GM18519 (cell line): ENCODE measurements around the gene SGPL1.
"Not testable (repeated sequence)": the region's sequence is repeated elsewhere in the genome, so short reads cannot be mapped to it uniquely, and the experiment has no call there.

Source experiments
- ATAC-seq: cut with Tn5 transposase; IDR thresholded peaks from one replicate; pipeline ENCODE4 v1.9.1; 2021; ENCODE audit warnings: mild to moderate bottlenecking, moderate library complexity; ENCODE audit not compliant: unreplicated experiment, low FRiP score

SGPL1 gene

DNA sequence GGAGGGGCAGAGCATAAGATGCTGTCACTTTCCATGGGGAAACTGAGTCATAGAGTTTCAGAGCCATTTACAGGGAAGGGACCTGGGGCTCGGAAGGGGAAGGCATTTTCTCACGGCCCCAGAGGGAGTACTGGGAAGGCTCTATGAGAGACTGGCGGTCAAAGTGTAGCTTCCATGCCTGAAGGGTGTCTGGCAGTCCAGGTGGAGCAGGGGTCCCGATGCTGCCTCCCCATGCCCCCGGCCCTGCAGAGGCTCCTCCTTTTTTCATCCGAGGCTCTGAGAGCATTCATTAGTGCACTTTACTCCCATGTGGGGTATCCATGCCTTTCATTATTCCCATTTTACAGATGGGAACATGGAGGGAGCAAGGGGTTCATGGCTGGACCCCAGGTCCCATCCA is 100.5 kb downstream of the SGPL1 start:
- no peak for ATAC-seq

DNA sequence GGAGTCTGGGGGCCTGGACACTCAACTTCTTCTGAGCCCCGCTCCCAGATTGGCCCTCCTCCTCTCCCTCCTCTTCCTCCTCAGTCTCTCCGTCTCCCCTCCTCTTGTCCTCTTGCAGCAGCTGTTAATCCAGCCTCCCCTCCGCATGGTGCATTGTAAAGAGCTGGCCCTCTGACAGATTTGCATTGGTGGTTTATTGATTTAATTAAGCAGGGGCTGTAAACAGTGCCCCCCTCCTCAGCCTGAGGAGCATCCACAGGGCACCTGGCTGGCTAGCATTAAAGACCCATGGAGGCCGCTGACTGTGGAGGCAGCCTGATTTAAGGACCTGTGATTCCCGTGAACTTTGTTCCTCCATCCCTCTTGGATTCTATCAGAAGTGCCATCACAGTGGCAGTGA is 101.5 kb downstream of the SGPL1 start:
- no peak for ATAC-seq

DNA sequence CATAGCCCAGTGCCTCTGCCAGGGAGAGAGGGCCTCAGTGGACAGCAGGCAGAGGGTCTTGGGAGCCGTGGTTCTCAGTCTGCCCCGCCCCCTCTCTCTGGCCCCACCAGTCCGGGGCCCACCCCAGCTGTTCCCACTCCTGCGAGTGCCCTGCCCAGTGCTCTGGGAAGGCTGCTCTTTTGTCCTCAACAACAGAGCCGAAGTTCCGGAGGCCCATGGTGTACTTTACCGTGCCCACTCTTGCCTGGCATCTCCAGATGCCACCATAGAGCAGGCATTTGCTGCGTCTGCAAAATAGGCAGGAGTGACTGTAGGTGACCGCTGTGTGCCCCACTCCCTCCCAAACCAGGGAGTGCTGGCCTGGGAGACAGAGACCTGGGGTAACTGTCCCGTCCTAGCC is 101.9 kb downstream of the SGPL1 start:
- no peak for ATAC-seq

DNA sequence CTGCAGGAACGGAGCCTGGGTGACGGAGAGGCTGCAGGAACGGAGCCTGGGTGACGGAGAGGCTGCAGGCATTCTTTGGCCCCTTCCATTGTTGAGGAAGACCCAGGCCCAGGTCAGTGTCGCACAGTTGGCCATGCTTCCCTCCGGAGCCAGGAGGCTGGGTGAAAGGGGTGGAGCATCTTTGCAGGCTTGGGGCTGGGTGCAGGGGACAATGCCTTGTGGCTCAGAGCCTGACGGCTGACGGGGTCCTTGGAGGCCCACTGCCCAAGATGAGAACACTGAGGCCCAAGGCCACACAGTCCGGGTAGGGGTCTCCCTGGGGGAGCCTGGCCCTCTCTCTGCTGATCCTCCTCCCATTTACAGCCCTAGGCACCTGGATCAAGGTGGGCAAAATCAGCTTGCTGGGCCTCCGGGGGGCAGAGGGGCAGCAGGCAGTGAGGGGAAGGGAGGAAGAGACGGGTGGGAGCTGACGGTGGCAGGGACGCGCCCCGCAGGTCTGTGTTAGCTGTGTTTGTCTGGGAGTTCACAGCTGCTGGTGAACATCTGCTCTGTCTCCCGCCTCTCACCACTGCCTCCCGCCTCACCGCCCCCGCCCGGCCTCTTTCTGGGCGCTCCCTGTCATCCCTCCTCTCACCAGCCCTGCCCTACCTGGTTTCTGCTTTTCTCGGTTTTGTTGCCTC is 103.2 kb downstream of the SGPL1 start:
- no peak for ATAC-seq

DNA sequence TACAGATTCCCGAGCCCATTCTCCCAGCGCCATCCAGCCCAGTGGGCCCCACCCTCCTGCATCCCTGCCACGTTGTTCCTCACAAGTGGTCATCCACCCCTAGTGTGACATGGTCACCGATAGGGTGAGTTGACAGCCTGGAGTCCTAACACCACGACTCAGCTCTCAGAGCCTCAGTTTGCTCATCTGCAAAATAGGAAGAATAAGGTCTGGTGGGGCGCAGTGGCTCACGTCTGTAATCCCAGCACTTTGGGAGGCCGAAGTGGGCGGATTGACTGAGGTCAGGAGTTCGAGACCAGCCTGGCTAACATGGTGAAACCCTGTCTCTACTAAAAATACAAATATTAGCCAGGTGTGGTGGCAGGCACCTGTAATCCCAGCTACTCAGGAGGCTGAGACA is 104.2 kb downstream of the SGPL1 start:
- ATAC-seq, result not testable (repeated sequence)

DNA sequence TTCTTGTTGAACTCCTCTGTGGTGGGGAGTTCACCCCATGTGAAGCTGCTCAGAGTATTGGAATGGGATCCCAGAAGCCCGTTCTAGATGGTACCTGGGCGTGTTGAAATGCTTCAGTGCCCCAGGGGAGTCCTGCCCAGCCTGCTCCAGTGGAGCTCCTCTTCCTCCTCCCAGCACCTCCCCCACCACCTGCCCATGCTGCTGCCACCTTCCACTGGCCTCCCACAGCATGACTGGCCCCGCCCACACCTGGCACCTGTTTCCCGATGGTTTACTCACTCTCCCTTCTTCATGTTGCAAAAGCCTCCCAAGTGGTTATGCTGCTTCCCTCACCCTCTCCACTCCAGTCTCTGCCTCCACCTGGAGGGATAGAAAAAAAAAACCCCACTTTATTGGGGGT is 104.8 kb downstream of the SGPL1 start:
- no peak for ATAC-seq

DNA sequence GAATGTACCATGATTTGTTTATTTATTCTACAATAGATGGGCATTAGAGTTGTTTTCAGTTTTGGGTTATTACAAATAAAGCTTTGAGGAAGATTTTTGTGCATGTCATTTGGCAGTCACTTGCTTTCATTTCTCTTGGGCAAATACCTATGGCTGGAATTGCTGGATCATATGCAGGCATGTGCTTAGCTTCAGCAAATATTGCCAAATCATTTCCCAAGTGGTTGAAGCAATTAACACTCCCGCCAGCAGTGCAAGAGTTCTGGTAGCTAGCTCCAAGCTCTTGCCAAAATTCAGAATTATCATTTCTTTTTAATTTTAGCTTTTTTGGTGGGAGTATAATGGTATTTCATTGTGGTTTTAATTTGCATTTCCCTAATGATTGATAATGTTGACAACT is 105.5 kb downstream of the SGPL1 start:
- no peak for ATAC-seq

DNA sequence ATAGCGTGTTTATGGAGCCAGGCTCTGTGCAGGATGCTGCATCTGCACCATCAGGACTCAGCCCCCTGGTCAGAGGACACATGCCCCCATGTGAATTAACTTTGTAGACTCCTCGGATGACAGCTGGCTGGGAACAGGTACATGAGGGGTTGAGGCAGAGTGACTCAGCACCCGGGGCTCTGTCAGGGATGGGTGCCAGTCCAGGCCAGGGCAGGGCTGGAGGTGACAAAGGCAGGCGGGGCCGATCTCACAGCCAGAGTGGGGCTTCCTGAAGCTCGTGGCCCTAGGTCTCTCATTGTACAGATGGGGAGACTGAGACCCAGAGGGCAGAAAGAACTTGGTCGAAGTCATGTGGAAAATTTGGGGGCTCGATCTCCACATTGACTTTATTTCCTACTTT is 107.9 kb downstream of the SGPL1 start:
- ATAC-seq, result no peak

DNA sequence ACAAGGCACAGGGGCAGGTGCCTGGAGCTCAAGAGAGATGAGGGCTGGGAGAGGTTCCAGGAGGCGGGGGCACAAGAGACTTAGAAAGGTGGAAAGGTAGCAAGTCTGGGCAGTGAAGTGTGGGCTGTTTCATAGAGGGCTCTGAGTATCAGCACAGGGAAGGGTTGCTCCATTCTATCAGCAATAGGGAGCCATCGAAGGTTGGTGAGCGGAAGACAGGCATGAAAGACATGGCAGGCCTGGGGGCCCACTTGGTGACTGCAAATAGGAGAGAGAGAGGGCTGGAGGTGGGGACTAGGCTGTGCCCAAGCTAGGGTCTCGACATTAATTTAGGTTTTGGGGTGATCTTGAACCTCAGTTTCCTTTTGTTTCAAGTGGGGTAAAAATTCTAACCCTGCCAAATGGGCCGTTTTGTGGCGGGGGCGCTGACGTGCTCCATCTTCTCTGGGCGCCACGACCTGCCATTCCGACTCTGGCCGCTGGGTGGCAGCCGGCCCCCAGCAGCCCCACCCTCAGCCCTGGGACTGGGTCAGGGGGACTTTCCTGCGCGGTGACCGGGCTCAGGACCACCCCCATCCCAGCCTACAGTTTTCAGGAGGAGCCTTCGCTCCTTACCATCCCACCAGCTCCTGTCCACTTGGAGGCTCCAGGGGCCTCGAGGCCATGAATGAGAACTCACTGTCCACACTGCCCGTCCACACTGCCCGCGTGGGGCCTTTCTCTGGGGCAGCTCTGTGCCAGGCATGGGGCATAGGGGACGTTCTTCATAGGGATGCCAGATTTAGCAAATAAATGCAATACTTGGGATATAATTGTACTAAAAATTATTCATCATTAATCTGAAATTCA is 109.9 kb downstream of the SGPL1 start:
- ATAC-seq, result no peak

DNA sequence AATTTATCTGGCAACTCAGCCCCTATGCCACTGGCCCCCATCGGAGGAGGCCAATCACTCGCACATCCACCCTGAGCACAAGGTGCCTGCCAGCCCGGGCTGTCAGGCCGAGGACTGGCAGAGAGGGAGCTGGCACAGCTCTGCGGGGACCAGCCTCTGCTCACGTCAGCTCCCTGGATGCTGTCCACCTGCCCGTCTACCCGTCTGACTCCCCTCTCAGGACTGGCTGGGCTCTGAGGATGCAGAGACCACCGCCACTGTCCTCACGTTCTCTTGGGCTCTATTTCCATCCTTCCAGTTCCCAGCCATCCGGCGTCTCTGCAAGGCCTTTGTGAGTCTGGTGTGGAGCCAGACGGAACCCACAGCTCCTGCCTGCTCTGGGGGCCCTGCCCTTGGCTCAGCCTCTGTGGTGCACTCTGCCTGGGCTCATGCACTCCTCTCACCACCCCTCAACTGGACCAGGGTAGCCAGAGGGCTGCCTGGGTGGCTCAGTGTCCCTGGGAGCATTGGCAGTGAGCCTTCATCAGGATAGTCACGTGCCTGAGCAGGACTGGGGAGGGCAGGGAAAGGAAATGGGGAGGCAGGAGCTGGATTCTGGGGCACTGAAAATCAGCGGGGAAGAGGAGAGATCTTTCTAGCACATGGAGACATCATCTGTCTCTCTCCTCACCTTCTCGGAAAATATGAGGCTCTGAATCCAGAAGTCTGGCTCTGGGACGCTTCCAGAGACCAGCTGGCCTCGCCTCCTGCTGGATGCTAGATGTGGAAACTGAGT is 110.7 kb downstream of the SGPL1 start:
- ATAC-seq, result no peak

DNA sequence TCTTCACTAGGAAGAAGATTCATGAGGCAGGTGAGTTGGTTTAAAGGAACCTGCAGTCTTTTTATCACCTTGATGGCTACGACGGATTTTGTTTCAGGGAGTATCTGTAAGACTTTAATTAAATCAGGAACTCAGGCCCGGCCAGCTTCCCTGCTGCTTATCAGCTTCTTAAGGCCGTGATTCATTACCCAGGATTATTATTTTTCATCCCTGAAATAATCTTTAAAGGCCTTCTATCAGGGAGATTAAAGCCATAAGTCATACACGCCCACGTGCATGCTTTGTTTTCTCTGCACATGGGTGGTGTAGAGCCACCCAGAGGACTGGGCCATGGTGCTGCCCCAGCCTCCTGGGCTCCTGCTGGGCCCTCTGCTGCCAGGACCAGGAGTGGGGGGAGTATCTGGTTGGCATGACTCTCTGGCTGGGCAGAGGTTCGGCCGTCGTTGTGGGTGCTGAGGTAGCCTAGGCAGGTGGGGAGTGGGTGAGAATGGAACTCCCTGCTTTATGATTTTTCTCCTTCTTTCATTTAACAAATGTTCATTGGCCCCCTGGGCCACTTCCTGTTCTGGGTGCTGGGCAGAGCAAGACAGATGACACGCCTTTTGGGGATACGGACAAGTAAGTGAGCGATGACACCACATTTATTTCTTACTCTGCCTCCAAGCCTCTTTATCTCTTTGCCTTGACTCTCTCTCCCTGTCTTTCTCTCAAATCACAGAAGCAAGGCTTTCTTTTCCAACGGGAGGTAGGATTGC is 111.6 kb downstream of the SGPL1 start:
- ATAC-seq, result no peak

DNA sequence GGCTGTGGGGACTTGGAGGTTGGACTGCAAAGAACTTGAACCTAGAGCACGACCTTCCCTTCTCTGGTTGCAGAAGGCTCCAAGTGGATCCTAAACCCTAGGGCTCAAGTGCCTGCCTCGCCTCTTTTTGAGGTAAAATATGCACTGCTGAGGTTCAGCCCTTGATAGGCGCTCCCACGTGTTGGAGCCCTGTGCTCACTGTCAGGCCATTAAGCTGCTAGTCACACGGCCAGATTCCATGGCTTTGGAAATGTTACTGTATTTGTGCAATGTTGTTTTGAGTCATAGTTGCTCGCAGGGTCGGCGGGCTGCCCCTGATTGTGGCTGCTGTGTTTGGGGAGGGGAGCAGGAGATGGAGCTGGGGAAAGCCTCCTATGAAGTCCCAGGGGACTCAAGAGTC is 112.4 kb downstream of the SGPL1 start:
- no peak for ATAC-seq

DNA sequence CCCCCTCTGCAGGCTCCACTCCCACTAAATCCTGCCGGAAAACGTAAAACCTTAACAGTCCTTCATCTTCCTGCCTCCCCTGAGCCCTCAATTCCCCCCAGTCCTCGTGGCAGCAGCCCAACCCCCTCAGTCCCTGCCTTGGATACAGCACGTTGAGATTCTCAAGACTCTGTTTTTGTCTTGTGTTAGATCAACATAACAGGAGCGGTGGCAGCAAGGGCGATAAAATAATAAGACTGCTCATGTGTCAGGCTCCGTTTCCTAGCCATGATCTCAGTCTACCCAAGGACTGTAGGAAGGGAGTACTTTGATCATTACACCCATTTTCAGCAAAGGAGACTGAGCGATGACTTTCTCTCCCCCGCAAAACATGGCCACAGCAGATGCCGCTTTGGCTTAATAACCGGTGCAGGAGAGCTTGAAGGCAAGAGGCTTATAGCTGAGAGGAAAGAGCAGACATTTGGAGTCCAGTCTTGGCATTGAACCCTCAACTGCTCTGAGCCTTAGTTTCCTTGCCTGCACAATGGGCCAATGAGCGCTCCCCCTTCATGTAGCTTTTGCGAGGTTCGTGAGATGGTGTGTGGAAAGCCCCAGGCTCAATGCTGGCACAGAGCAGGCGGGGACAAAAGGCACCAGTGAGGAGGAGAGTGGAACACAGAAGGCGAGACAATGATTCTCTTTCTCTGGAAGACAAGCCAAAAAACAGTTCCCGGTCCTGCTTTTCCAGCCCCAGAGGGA is 114.7 kb downstream of the SGPL1 start:
- no peak for ATAC-seq
